Measurements from ENCODE around the gene ARL16.

Gene ARL16

GRCh38 chr17:81656118-81656743, 27.4 kb downstream of the ARL16 start, which contains the start of gene PDE6G:
TSS of gene PDE6G (minus strand) at chr17:81656542. CDS start at chr17:81653305, 3,237 bp downstream.
- H3K27ac ChIP-seq (ENCODE audit: poor library complexity, severe bottlenecking), result no peak within 1 kb of the TSS
- ATAC-seq (ENCODE audit: low read depth) (no peak), DNase-seq (ENCODE audit: low spot score) (no peak)
- TF ChIP-seq CTCF (IDR thresholded peaks at IDR 0.05; ENCODE audit: poor library complexity, severe bottlenecking), result no peak
- no peaks in the 10 kb centered on the region for H3K36me3 ChIP-seq (ENCODE audit: low read depth)
- H3K4me3 ChIP-seq (ENCODE audit: severe bottlenecking), result no peak within 1 kb of the TSS
- no peaks in the 10 kb centered on the region for H3K9me3 ChIP-seq (ENCODE audit: severe bottlenecking)
- peaks cover 8% of the 10 kb centered on the region for H3K4me1 ChIP-seq (ENCODE audit: insufficient read depth, poor library complexity, severe bottlenecking)
- H3K27me3 ChIP-seq (ENCODE audit: insufficient read depth, poor library complexity, severe bottlenecking), result no peaks in the 10 kb centered on the region

GRCh38 chr17:81655378-81656117, 28.0 kb downstream of the ARL16 start:
- no peak overlapping the region for H3K27ac ChIP-seq (ENCODE audit: poor library complexity, severe bottlenecking)
- ATAC-seq (ENCODE audit: low read depth), result no peak
- no peak for TF ChIP-seq CTCF (IDR thresholded peaks at IDR 0.05; ENCODE audit: poor library complexity, severe bottlenecking)

GRCh38 chr17:81652906-81653771, 30.5 kb downstream of the ARL16 start:
- Histone ChIP-seq H3K4me1 (ENCODE audit: insufficient read depth, poor library complexity, severe bottlenecking) (no peaks in the 10 kb centered on the region), H3K36me3 (ENCODE audit: low read depth) (no peaks in the 10 kb centered on the region), H3K27me3 (ENCODE audit: insufficient read depth, poor library complexity, severe bottlenecking) (peaks cover 13% of the 10 kb centered on the region), H3K4me3 (ENCODE audit: severe bottlenecking) (no peak overlapping the region), H3K9me3 (ENCODE audit: severe bottlenecking) (peaks cover 6% of the 10 kb centered on the region), H3K27ac (ENCODE audit: poor library complexity, severe bottlenecking) (no peak overlapping the region)
- no peak for TF ChIP-seq CTCF (IDR thresholded peaks at IDR 0.05; ENCODE audit: poor library complexity, severe bottlenecking)
- ATAC-seq (ENCODE audit: low read depth) (no peak), DNase-seq (ENCODE audit: low spot score) (no peak)

More at GRCh38 chr17:81655378-81656117, 28.0 kb downstream of the ARL16 start:
- H3K4me3 ChIP-seq (ENCODE audit: severe bottlenecking), result no peak overlapping the region
- no peaks in the 10 kb centered on the region for H3K36me3 ChIP-seq (ENCODE audit: low read depth)
- H3K4me1 ChIP-seq (ENCODE audit: insufficient read depth, poor library complexity, severe bottlenecking), result peaks cover 8% of the 10 kb centered on the region
- no peaks in the 10 kb centered on the region for H3K9me3 ChIP-seq (ENCODE audit: severe bottlenecking)
- H3K27me3 ChIP-seq (ENCODE audit: insufficient read depth, poor library complexity, severe bottlenecking), result no peaks in the 10 kb centered on the region
- DNase-seq (ENCODE audit: low spot score), result no peak

GRCh38 chr17:81651692-81652091, 31.9 kb downstream of the ARL16 start:
- Histone ChIP-seq H3K27me3 (ENCODE audit: insufficient read depth, poor library complexity, severe bottlenecking) (peaks cover 24% of the 10 kb centered on the region), H3K9me3 (ENCODE audit: severe bottlenecking) (peaks cover 6% of the 10 kb centered on the region), H3K36me3 (ENCODE audit: low read depth) (no peaks in the 10 kb centered on the region), H3K4me1 (ENCODE audit: insufficient read depth, poor library complexity, severe bottlenecking) (no peaks in the 10 kb centered on the region), H3K4me3 (ENCODE audit: severe bottlenecking) (no peak overlapping the region), H3K27ac (ENCODE audit: poor library complexity, severe bottlenecking) (no peak overlapping the region)
- DNase-seq (ENCODE audit: low spot score), result peak; percentile 86
- ATAC-seq (ENCODE audit: low read depth), result peak; percentile 87
- TF ChIP-seq CTCF (IDR thresholded peaks at IDR 0.05; ENCODE audit: poor library complexity, severe bottlenecking), result no peak
